ENCODE data around the gene CDC73. TPM values are rescaled to one million over a fixed set of nuclear protein-coding genes. Genes with fewer than 3 reads are reported as not detected.

Gene CDC73
- total RNA-seq, 4 donors from 2014 or later, result 45.4 to 66.9 (median 46.0) TPM

GRCh38 chr1:193143285-193143684 is 21.5 kb downstream of the CDC73 start:
- Histone ChIP-seq H3K4me1 (peaks cover 0 to 21% (median 7%) of the 10 kb centered on the region in 4 donors), H3K4me3 (no peak overlapping the region), H3K36me3 (peaks cover 29 to 69% (median 44%) of the 10 kb centered on the region in 4 donors), H3K9me3 (no peaks in the 10 kb centered on the region), H3K27me3 (no peaks in the 10 kb centered on the region), H3K27ac (replicated peaks in 1 of 4) (no peak overlapping the region)
- TF ChIP-seq POLR2AphosphoS5 (IDR thresholded peaks at IDR 0.05) (no peak), CTCF (IDR thresholded peaks at IDR 0.05) (peak in 2 of 3 experiments; percentile 25 to 43)
- no peak for DNase-seq (ENCODE audit: extremely low spot score)
- intact Hi-C loops (cut with DNase I), result no loop called here
- WGBS, result 58% methylated on average over 1 of the region's 1 CpG

- Histone ChIP-seq H3K36me3 (peaks cover 23 to 69% (median 43%) of the 10 kb centered on the region in 4 donors), H3K4me1 (peaks cover 0 to 21% (median 7%) of the 10 kb centered on the region in 4 donors), H3K27me3 (no peaks in the 10 kb centered on the region), H3K4me3 (no peak overlapping the region), H3K27ac (replicated peaks in 1 of 4) (no peak overlapping the region), H3K9me3 (no peaks in the 10 kb centered on the region)
- 83% methylated on average over 5 of the region's 5 CpGs for WGBS
- TF ChIP-seq POLR2AphosphoS5 (IDR thresholded peaks at IDR 0.05) (no peak), POLR2A (IDR thresholded peaks at IDR 0.05; ENCODE audit: low read depth) (no peak), CTCF (IDR thresholded peaks at IDR 0.05) (no peak), EP300 (IDR thresholded peaks at IDR 0.05) (no peak)
- no peak for DNase-seq (ENCODE audit: extremely low spot score)
- intact Hi-C loops (cut with DNase I), result no loop called here
Measured at GRCh38 chr1:193144361-193144938, 22.6 kb downstream of the CDC73 start.

GRCh38 chr1:193144999-193145398 is 23.2 kb downstream of the CDC73 start:
- WGBS, result 62% methylated on average over 1 of the region's 1 CpG
- peaks cover 18 to 68% (median 40%) of the 10 kb centered on the region in 4 donors for H3K36me3 ChIP-seq
- no peaks in the 10 kb centered on the region for H3K9me3 ChIP-seq
- DNase-seq (ENCODE audit: extremely low spot score), result no peak
- intact Hi-C loops (cut with DNase I), result no loop called here
- no peak overlapping the region for H3K4me3 ChIP-seq
- H3K27ac ChIP-seq (replicated peaks in 1 of 4), result no peak overlapping the region
- H3K27me3 ChIP-seq, result no peaks in the 10 kb centered on the region
- TF ChIP-seq EP300 (IDR thresholded peaks at IDR 0.05) (no peak), CTCF (IDR thresholded peaks at IDR 0.05) (no peak), POLR2A (IDR thresholded peaks at IDR 0.05; ENCODE audit: low read depth) (no peak), POLR2AphosphoS5 (IDR thresholded peaks at IDR 0.05) (no peak)
- H3K4me1 ChIP-seq, result peaks cover 0 to 20% (median 7%) of the 10 kb centered on the region in 4 donors

- H3K4me3 ChIP-seq, result no peak overlapping the region
- no peaks in the 10 kb centered on the region for H3K9me3 ChIP-seq
- peaks cover 0 to 14% (median 4%) of the 10 kb centered on the region in 4 donors for H3K4me1 ChIP-seq
- peaks cover 10 to 36% (median 27%) of the 10 kb centered on the region in 4 donors for H3K36me3 ChIP-seq
- DNase-seq (ENCODE audit: extremely low spot score), result no peak
- 86% methylated on average over 3 of the region's 3 CpGs for WGBS
- no peaks in the 10 kb centered on the region for H3K27me3 ChIP-seq
- H3K27ac ChIP-seq (replicated peaks in 1 of 4), result no peak overlapping the region
- intact Hi-C loops (cut with DNase I), result no loop called here
- TF ChIP-seq POLR2A (IDR thresholded peaks at IDR 0.05; ENCODE audit: low read depth), result no peak
- TF ChIP-seq POLR2AphosphoS5 (IDR thresholded peaks at IDR 0.05), result no peak
- TF ChIP-seq EP300 (IDR thresholded peaks at IDR 0.05), result no peak
- TF ChIP-seq CTCF (IDR thresholded peaks at IDR 0.05), result no peak
Measured at GRCh38 chr1:193156117-193156821, 34.4 kb downstream of the CDC73 start.
